Measurements from ENCODE around the gene CLEC17A. TPM values are rescaled to one million over a fixed set of nuclear protein-coding genes. Genes with fewer than 3 reads are reported as not detected.
"Not testable (repeated sequence)": the region's sequence is repeated elsewhere in the genome, so short reads cannot be mapped to it uniquely, and the experiment has no call there.

The CLEC17A gene
- total RNA-seq, 2 donors from 2014 or later: 0.29 to 0.46 TPM

DNA sequence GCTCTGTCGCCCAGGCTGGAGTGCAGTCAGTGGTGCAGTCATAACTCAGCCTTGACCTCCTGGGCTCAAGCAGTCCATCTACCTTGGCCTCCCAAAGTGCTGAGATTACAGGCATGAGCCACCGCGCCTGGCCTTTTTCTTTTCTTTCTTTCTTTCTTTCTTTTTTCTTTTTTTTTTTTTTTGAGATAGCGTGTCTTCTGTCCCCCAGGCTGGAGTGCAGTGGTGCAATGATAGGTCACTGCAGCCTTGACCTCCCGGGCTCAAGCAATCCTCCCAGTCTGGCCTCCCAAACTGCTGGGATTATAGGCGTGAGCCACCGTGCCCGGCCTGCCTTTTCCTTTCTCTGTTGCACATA, 30.9 kb upstream of the CLEC17A start:
- not testable (repeated sequence) for DNase-seq; H3K36me3 Mint-ChIP-seq (ENCODE audit: insufficient read depth in 2 of 2); H3K27me3 Mint-ChIP-seq (ENCODE audit: low read depth); ATAC-seq (replicated peaks in 1 of 2); H3K9me3 Mint-ChIP-seq
- peak overlapping the region; percentile 92 for H3K27ac Mint-ChIP-seq
- peaks cover 50% of the 10 kb centered on the region for H3K4me1 Mint-ChIP-seq (ENCODE audit: low read depth)
- peak overlapping the region; percentile 57 to 59 for H3K4me3 Mint-ChIP-seq

DNA sequence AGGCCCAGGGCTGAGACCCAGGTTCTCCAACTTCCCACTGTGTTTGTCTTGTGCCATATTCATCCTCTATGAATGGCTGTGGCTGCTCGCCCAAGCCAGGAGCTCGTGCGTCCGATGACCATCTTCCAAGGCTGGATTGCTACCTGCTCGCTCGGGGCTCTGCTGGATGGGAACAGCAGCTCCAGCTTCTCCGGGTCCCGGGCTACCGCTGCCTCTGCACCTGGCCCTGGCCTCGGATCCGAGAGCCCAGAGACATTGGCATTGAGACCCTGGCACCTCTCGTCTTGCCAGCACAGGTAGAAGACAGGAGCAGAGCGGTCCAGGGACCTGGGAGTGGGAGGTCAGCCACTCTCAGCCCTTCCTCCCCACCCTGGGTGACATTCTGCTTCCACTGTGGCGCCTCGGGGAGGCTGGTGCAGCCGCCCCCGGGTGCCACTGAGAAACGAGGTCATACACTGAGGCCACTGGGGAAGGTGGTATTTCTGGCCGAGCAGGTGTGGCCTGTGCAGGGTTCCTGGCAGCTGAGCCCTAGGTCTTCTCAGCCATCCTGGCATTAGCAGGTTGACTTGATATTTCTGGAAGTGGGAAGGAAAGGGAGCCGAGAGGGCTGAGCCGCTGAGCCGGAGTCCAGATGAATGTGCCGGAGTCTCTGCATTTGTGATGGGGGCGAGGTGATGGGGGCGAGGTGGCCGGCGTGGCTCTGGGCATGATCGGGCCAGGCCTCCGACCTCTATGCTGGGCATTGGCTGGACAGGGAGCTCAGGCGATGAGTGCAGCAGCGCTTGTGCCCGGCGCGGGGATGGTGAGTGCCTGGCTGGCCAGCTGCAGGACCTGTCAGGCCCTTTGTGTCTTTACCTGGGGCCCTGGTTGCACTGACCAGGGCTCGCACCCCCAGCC, 29.6 kb upstream of the CLEC17A start:
- Mint-ChIP-seq H3K27me3 (ENCODE audit: low read depth) (no peaks in the 10 kb centered on the region), H3K36me3 (ENCODE audit: insufficient read depth in 2 of 2) (peaks cover 1 to 4% of the 10 kb centered on the region in 2 donors), H3K27ac (no peak overlapping the region), H3K4me1 (ENCODE audit: low read depth) (peaks cover 50% of the 10 kb centered on the region), H3K9me3 (no peaks in the 10 kb centered on the region), H3K4me3 (no peak overlapping the region)
- no peak for DNase-seq
- no peak for ATAC-seq (replicated peaks in 1 of 2)

DNA sequence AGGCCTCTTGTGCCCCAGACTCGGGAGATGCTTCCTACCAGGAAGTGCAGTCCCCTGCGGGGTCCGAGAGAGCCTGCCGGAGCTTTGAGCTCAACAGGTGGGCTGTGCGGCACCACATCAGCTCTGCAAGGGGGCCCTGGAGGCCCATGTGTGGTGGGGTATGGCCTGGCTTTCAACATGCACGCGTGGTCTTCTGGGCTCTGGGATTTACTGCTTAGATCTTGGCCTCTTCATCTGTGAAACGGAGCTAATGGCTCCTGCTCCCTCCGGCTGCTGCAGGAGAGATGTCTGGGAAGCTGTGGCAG, 29.0 kb upstream of the CLEC17A start:
- no peak overlapping the region for H3K27ac Mint-ChIP-seq

DNA sequence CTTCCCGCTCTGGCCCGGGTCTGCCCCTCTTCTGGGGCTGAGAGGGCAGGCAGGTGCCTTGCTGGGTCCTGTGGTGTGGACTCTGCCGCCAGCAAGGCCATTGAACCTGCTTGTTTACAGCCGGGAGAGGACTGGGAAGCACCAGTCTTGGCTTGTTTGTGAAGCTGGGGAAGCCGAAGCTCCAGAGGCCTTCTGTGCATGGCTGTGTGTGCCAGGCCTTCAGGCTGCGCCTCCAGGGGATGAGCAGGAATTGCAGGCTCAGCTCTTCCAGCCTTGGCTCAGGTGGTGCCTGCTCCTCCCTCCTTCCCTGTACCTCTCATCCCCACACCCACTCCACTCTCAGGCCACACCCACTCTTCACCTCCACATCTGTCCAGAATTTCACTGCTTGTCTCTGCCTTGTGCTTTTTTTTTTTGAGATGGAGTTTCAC, 28.5 kb upstream of the CLEC17A start:
- H3K36me3 Mint-ChIP-seq (ENCODE audit: insufficient read depth in 2 of 2): peaks cover 1 to 3% of the 10 kb centered on the region in 2 donors
- ATAC-seq (replicated peaks in 1 of 2) (no peak), DNase-seq (no peak)
- no peaks in the 10 kb centered on the region for H3K9me3 Mint-ChIP-seq
- H3K27ac Mint-ChIP-seq: peak overlapping the region; percentile 27
- H3K27me3 Mint-ChIP-seq (ENCODE audit: low read depth): no peaks in the 10 kb centered on the region
- H3K4me3 Mint-ChIP-seq: no peak overlapping the region
- H3K4me1 Mint-ChIP-seq (ENCODE audit: low read depth): peaks cover 50% of the 10 kb centered on the region

More for the DNA sequence above, 29.0 kb upstream of the CLEC17A start:
- Mint-ChIP-seq H3K4me1 (ENCODE audit: low read depth) (peaks cover 50% of the 10 kb centered on the region), H3K9me3 (no peaks in the 10 kb centered on the region), H3K4me3 (no peak overlapping the region), H3K36me3 (ENCODE audit: insufficient read depth in 2 of 2) (peaks cover 1 to 3% of the 10 kb centered on the region in 2 donors), H3K27me3 (ENCODE audit: low read depth) (no peaks in the 10 kb centered on the region)
- no peak for DNase-seq
- ATAC-seq (replicated peaks in 1 of 2): no peak

DNA sequence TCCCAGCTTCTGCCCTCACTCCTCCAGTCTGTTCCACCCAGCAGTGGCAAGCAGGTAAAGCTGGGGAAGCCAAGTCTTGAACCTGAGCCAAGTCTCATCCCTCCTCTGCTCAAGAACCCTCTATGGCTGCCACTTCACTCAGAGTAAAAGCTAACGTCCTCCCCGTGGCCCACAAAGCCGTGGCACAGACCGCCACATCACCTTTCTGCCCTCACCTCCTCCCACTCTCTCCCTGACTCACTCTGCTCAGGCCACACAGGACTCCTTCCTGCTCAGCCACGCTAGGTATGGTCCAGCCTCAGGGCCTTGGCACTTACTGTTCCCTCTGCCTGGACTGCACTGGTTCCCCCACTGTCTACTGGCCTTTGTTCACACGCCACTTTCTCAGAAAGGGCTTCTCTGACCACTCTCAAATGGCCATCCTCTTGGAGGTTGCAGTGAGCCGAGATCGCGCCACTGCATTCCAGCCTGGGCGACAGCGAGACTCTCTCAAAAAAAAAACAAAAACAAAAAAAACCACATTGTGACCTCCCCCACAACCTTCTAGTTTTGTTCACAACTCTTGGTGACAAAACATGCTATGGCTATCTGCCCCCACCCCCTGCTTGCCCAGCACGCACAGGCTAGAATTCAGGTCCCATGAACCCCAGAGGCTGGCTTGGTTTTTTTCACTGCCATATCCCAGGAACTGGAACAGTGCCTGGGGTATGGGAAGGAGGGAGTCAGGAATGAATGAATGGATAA, 26.8 kb upstream of the CLEC17A start:
- Mint-ChIP-seq H3K36me3 (ENCODE audit: insufficient read depth in 2 of 2) (peaks cover 0 to 1% of the 10 kb centered on the region in 2 donors), H3K4me3 (peak overlapping the region; percentile 53 to 54), H3K9me3 (no peaks in the 10 kb centered on the region), H3K4me1 (ENCODE audit: low read depth) (peaks cover 41% of the 10 kb centered on the region), H3K27me3 (ENCODE audit: low read depth) (no peaks in the 10 kb centered on the region), H3K27ac (peak overlapping the region; percentile 36)
- peak in 1 of 2 donors; percentile 47 for DNase-seq
- peak; percentile 13 to 65 for ATAC-seq (replicated peaks in 1 of 2)

DNA sequence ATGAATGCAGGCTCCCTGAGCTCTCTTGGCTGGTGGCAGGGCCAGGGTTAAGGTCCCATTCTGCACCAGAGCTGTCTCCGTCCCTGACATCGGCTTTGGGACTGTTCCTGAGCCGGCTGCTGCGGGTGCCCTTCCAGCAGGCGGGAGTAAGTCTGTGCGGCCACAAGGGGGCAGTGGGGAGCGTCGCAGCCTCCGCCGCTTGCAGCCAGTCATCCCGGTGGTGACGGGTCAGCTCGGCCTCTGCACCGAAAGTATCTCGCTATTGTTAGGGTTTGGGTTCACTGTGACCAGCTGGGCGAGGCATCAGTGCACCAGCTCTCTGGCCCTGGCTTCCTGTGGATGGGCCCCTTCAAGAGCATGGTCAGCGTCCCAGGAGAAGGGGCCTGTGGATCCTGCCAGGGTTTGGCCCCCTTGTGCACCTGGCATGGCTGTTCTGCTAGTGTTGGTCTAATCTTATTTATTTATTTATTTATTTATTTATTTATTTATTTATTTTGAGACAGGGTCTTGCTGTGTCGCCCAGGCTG, 26.2 kb upstream of the CLEC17A start:
- no peaks in the 10 kb centered on the region for H3K27me3 Mint-ChIP-seq (ENCODE audit: low read depth)
- peak; percentile 82 to 86 for DNase-seq
- peaks cover 35% of the 10 kb centered on the region for H3K4me1 Mint-ChIP-seq (ENCODE audit: low read depth)
- H3K4me3 Mint-ChIP-seq: peak overlapping the region; percentile 53 to 54
- no peaks in the 10 kb centered on the region for H3K9me3 Mint-ChIP-seq
- H3K36me3 Mint-ChIP-seq (ENCODE audit: insufficient read depth in 2 of 2): peaks cover 0 to 1% of the 10 kb centered on the region in 2 donors
- H3K27ac Mint-ChIP-seq: peak overlapping the region; percentile 36
- peak; percentile 86 to 87 for ATAC-seq (replicated peaks in 1 of 2)

DNA sequence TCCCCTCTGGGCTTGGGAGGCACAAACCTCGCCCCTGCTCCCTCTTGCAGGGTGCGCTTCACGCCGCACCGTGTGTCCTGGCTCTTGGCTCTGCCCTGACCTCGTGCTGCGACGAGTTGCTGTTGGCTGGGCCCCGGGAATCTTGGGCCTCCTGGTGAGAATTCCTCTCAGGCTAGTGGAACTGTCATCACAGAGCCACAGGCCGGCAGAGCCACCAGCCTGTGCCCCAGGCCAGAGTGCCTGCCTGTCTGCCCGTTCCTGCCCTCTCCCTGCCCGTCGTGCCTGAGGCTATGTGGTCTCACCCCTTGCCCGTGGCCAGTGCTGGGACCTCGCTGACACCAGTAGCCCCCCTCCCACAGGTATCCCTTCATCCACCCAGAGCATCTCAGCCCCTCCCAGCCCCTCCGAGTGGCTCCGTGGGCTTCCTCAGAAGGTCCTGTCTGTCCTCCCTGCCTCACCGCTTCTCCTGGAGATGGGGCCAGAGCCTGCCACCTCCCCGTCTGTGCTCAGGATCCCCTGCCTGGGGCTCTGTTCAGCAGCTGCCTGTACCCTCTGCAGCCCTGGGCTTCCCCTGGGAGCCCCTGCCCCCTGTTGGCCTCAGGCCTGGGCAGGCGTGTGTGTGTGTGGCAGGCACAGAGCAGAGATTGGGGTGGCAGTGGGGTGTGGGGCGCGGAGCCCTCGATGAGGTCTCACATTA, 24.4 kb upstream of the CLEC17A start:
- Mint-ChIP-seq H3K27me3 (ENCODE audit: low read depth) (no peaks in the 10 kb centered on the region), H3K4me1 (ENCODE audit: low read depth) (peaks cover 18% of the 10 kb centered on the region), H3K9me3 (no peaks in the 10 kb centered on the region), H3K4me3 (no peak overlapping the region), H3K27ac (no peak overlapping the region), H3K36me3 (ENCODE audit: insufficient read depth in 2 of 2) (no peaks in the 10 kb centered on the region)
- DNase-seq (no peak), ATAC-seq (replicated peaks in 1 of 2) (no peak)

DNA sequence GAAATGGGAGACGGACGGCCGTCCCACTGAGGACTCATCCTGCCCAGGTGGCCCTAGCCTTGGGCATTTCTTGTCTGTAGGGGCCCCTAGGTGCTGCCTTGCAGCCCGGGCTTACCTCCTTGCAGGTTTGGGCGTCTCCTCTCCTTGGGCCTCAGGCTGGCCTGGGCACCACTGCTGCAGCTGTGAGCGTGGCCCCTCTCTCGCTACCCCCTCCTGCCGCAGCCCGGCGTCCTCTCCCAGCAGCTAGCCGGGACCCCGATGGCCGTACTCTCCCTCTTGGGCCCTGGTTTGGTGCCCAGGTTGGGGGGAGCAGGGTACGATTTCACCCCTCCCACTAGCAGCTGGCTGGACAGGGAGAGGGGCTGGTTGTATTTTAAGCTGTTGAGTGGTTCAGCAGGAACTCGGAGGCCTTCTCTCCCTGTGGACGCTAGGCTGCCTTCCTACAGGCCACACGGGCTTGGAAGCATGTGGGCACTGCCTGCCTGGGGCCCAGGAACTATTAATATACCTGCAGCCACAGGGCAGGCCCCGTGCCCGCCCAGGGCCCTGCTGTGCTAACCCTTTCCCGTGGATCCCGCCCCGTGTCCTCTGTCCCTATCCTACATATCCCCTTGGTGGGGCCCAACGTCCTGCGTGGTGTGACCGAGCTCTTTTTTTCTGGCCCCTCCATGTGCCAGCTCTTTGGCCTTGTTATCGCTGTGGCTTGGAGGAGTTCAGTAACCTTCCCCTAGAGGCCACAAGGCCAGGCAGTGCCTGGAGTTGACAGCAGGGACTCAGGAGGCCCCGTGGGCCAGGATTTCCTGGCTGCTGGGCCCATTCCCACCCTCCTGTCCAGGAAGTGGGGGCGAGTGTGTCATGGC, 22.7 kb upstream of the CLEC17A start:
- Mint-ChIP-seq H3K36me3 (ENCODE audit: insufficient read depth in 2 of 2) (peaks cover 2% of the 10 kb centered on the region in 2 donors), H3K27ac (no peak overlapping the region), H3K4me3 (no peak overlapping the region), H3K27me3 (ENCODE audit: low read depth) (no peaks in the 10 kb centered on the region), H3K9me3 (peaks cover 0 to 2% of the 10 kb centered on the region in 2 donors), H3K4me1 (ENCODE audit: low read depth) (peaks cover 23% of the 10 kb centered on the region)
- no peak for DNase-seq
- no peak for ATAC-seq (replicated peaks in 1 of 2)

DNA sequence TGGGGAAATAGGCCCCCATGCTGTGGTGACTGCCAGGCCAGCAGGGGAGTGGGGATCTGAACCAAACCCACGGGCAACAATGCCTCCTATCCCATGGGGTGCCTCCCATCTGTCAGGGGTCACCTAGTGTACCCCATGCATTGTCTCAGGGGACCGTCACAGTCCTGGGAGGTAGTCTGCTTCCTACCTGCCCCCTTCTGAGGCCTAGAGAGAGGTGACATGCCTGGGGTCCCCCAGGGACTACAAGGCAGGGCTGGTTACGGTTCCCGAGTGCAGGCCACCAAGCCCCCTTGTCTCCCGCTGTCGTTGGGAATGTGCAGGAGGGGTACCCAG, 22.1 kb upstream of the CLEC17A start:
- peaks cover 2% of the 10 kb centered on the region in 2 donors for H3K36me3 Mint-ChIP-seq (ENCODE audit: insufficient read depth in 2 of 2)
- ATAC-seq (replicated peaks in 1 of 2): no peak
- peaks cover 22% of the 10 kb centered on the region for H3K4me1 Mint-ChIP-seq (ENCODE audit: low read depth)
- H3K4me3 Mint-ChIP-seq: no peak overlapping the region
- H3K9me3 Mint-ChIP-seq: peaks cover 0 to 2% of the 10 kb centered on the region in 2 donors
- DNase-seq: no peak
- no peaks in the 10 kb centered on the region for H3K27me3 Mint-ChIP-seq (ENCODE audit: low read depth)
- no peak overlapping the region for H3K27ac Mint-ChIP-seq

DNA sequence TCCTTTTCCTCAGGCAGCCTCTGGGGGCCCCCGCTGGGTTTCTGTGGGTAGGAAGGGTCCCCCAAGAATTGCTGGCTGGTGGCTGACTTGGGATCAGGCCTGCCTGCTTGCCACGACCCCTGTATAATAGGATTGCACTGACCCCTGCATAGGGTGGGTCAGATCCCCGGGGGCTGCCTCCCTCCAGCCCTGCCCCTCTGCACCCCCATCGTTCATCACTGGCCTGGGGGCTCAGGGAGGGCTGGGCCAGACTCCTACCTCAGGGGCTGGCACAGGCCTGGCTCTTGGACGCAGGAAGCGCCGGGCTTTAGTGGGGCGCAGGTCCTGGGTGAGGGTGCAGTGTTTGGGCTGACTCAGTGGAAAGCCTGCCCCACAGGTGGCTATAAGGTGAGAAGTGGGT, 21.6 kb upstream of the CLEC17A start:
- Mint-ChIP-seq H3K27me3 (ENCODE audit: low read depth) (no peaks in the 10 kb centered on the region), H3K36me3 (ENCODE audit: insufficient read depth in 2 of 2) (peaks cover 2% of the 10 kb centered on the region in 2 donors), H3K9me3 (peaks cover 0 to 2% of the 10 kb centered on the region in 2 donors), H3K4me3 (no peak overlapping the region), H3K4me1 (ENCODE audit: low read depth) (peaks cover 17% of the 10 kb centered on the region), H3K27ac (no peak overlapping the region)
- no peak for DNase-seq
- ATAC-seq (replicated peaks in 1 of 2): no peak

DNA sequence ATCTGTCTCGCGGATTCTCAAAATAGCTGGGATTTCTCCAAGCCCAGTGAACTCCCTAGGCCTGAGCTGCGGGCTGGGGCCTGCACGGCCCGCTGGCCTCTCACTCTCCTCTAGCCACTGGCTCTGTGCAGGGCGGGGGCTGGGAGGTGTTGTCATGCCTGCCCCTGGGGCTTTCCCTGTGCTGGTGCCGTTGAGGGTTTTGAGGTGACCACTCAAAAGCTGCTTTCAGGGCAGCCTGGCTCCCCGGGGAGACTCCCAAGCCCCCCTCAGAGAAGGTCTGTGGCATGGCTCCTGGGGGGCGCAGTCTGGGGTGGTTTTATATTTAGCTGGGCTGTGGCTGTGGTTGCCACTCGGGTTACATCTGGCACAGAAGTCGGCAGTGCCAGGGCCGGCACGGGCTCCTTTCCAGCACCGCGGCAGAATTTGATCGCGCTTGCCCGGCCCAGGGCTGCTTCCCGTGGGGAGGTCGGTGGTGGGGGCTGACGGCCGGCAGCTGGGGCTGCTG, 21.0 kb upstream of the CLEC17A start:
- DNase-seq: no peak
- Mint-ChIP-seq H3K9me3 (peaks cover 0 to 2% of the 10 kb centered on the region in 2 donors), H3K4me1 (ENCODE audit: low read depth) (peaks cover 11% of the 10 kb centered on the region), H3K27ac (no peak overlapping the region), H3K27me3 (ENCODE audit: low read depth) (no peaks in the 10 kb centered on the region), H3K4me3 (no peak overlapping the region), H3K36me3 (ENCODE audit: insufficient read depth in 2 of 2) (peaks cover 2% of the 10 kb centered on the region in 2 donors)
- no peak for ATAC-seq (replicated peaks in 1 of 2)

Data from activated T-cell treated with anti-CD3 and anti-CD28 coated beads, Interleukin-2, amount 50 U/mL, for 72 hours (primary cell).